Spleen (tissue), 11 donors: ENCODE measurements around the gene HNRNPF. TPM values are rescaled to one million over a fixed set of nuclear protein-coding genes. Genes with fewer than 3 reads are reported as not detected.
"Not testable (repeated sequence)": the region's sequence is repeated elsewhere in the genome, so short reads cannot be mapped to it uniquely, and the experiment has no call there.

Source experiments
- DNase-seq: peaks from one replicate; pipeline ENCODE4 v3.0.0-alpha.2; 2020
- H3K27ac ChIP-seq, 8 donors: fragments of 200-600 bp; sonication (generic) in 7 of 8; 1 replicate in 4 of 8; 2 replicates in 4 of 8; pipeline versions ENCODE4 v1.5.0 to v1.8.0; 2016 to 2021; ENCODE audit warnings: inconsistent platforms in 4 of 8, mild to moderate bottlenecking in 4 of 8, moderate library complexity in 1 of 8
- H3K27me3 ChIP-seq, 7 donors: fragments of 200-600 bp; sonication (generic) in 6 of 7; replicated peaks in 1 of 7; 1 replicate in 4 of 7; 2 replicates in 3 of 7; pipeline versions ENCODE4 v1.5.0 to v1.8.0; 2016 to 2021; ENCODE audit warnings: inconsistent platforms in 3 of 7, mild to moderate bottlenecking in 1 of 7
- H3K36me3 ChIP-seq, 6 donors: fragments of 200-600 bp; sonication (generic) in 5 of 6; 1 replicate in 4 of 6; 2 replicates in 2 of 6; pipeline versions ENCODE4 v1.5.0 to v1.8.0; 2016 to 2021; ENCODE audit warnings: inconsistent platforms in 2 of 6
- H3K4me1 ChIP-seq, 6 donors: fragments of 200-600 bp; sonication (generic) in 5 of 6; 1 replicate in 3 of 6; 2 replicates in 3 of 6; pipeline versions ENCODE4 v1.5.0 to v1.8.0; 2016 to 2021; ENCODE audit warnings: inconsistent platforms in 3 of 6
- H3K4me3 ChIP-seq, 8 donors: fragments of 200-600 bp; sonication (generic) in 7 of 8; 1 replicate in 4 of 8; 2 replicates in 4 of 8; pipeline versions ENCODE4 v1.5.0 to v1.8.0; 2016 to 2021; ENCODE audit warnings: inconsistent platforms in 4 of 8, mild to moderate bottlenecking in 4 of 8, moderate library complexity in 2 of 8
- H3K9me3 ChIP-seq, 8 donors: fragments of 200-600 bp; sonication (generic) in 7 of 8; 1 replicate in 4 of 8; 2 replicates in 4 of 8; pipeline versions ENCODE4 v1.5.0 to v1.8.0; 2016 to 2021; ENCODE audit warnings: inconsistent platforms in 4 of 8
- CTCF ChIP-seq, 11 experiments: fragments of 200-600 bp in 7 of 11; fragments of 450-650 bp in 4 of 11; sonication (generic) in 4 of 11; IDR thresholded peaks in 8 of 11; conservative IDR thresholded peaks in 3 of 11; 1 replicate in 7 of 11; 2 replicates in 4 of 11; pipeline versions ENCODE4 v1.4.0 to v1.8.0; 2016 to 2021; ENCODE audit warnings: antibody characterized with exemption in 11 of 11, inconsistent platforms in 4 of 11, mild to moderate bottlenecking in 1 of 11
- POLR2A ChIP-seq, 3 donors: fragments of 450-650 bp; IDR thresholded peaks; one replicate each; pipeline ENCODE4 v1.5.1; 2017; ENCODE audit warnings: antibody characterized with exemption in 3 of 3, mild to moderate bottlenecking in 1 of 3
- POLR2AphosphoS5 ChIP-seq, 3 donors: sonication (generic); formaldehyde crosslinking; IDR thresholded peaks; one replicate each; pipeline ENCODE4 v1.5.1; 2017; ENCODE audit warnings: antibody characterized with exemption in 3 of 3
- WGBS, 5 donors: extraction: QIAGEN DNeasy Blood & Tissue Kit in 3 of 5; methylation state at CpG; one replicate each; pipeline versions ENCODE4 v1.1.5 to v1.1.7; 2013 to 2018; 5-methylcytosine and 5-hydroxymethylcytosine counted together
- intact Hi-C: fragments of 100-400 bp; cut with DNase I; formaldehyde crosslinking; loops from one replicate; pipeline ENCODE4 v1.15.0; 2023; ENCODE audit warnings: low total_unique reads
- polyA plus RNA-seq, 3 donors: library from polyadenylated mRNA; stranded (reverse); fragments of 200-250 nt; gene quantifications; one replicate each; pipeline ENCODE4 v1.2.1, GENCODE V29; 2013
- total RNA-seq, 7 donors: library from RNA; depleted of rRNA in 3 of 7; stranded (reverse); fragments of >200 nt in 3 of 7; fragmentation: NEBNext Ultra II Directional in 4 of 7; extraction: Animal tissue kit (Norgen Biotek cat#: 25700) in 4 of 7; gene quantifications; one replicate each; pipeline versions ENCODE4 v1.1.0 to v1.2.1, GENCODE V29; 2016 to 2021
- donor health status: healthy with polysubstance abuse.
- donor health status: DM: no; HTN: no; CAD: no; lungs with moderate emphysema.
- donor health status: DM: no; HTN: no; CAD: no.
- donor health status: Bipolar disorder and iron deficiency.
- donor health status: healthy.
- donor health status: DM: no; HTN: no; CAD: no.
- donor health status: DM: yes; HTN: yes; CAD: no.

Gene HNRNPF
- total and polyA plus RNA-seq, 10 donors = 82.8 to 253 (median 173) TPM

DNA sequence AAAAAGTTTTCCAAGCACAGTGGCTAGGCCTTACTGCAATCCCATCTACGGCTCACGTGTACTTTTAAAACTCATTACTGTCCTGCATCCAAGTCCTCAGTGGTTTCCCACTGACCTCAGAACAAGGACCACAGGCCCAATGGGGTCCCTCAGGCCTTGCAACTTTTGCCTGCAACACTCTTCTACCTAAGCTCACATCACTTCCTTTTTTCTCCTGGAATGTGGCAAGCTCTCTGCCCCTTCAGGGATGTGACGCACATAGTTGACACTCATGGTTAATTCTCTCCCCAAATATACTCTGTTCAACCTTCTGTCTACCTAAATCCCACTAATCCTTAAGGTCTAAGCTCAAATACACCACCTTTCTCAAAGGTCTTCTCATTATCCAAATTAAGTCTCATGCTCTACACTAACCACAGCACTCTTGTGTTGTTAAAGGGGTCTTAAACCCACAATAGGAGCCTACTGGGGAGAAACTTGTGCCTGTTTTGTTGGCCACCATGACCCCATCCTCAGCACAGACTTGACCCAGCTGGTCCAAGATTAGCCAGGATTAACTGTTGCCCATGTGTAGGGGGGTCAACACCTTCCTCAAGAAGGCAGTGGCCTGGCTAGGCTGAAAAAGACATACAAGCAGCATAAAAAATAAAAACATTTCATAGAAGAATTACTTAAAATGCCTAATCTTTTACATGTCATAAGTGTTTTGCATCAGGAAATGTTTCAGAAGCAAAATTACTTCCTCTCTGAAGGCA is 15.2 kb downstream of the HNRNPF start:
- Histone ChIP-seq H3K36me3 (peaks cover 0 to 70% (median 57%) of the 10 kb centered on the region in 6 donors), H3K27me3 (no peaks in the 10 kb centered on the region), H3K9me3 (no peaks in the 10 kb centered on the region), H3K4me1 (peaks cover 53 to 95% (median 89%) of the 10 kb centered on the region in 6 donors), H3K27ac (peak overlapping the region in 7 of 8 donors; percentile 28 to 100 (median 95)), H3K4me3 (peak overlapping the region in 1 of 8 donors; percentile 79)
- intact Hi-C loops = no loop called here
- peak; percentile 54 for DNase-seq
- TF ChIP-seq POLR2A (IDR thresholded peaks at IDR 0.05) (no peak), CTCF (IDR thresholded peaks at IDR 0.05 in 8 of 11, conservative IDR thresholded peaks at IDR 0.05 in 3 of 11) (no peak), POLR2AphosphoS5 (IDR thresholded peaks at IDR 0.05) (no peak)
- WGBS, 5 donors = 64 to 86% (median 70%) methylated on average over 3 of the region's 3 CpGs

- DNase-seq = peak; percentile 65
- H3K27me3 ChIP-seq, intact Hi-C loops, H3K4me3 ChIP-seq, H3K9me3 ChIP-seq: not testable (repeated sequence)
- H3K36me3 ChIP-seq = peaks cover 0 to 76% (median 61%) of the 10 kb centered on the region in 6 donors
- H3K4me1 ChIP-seq = peaks cover 47 to 95% (median 89%) of the 10 kb centered on the region in 6 donors
- WGBS, 5 donors = 88 to 97% (median 95%) methylated on average over 11 of the region's 11 CpGs
- peak overlapping the region in 5 of 8 donors; percentile 14 to 100 (median 99) for H3K27ac ChIP-seq
Measured at GRCh38 chr10:43393186-43393585, 15.8 kb downstream of the HNRNPF start.

GRCh38 chr10:43392748-43393147 is 16.2 kb downstream of the HNRNPF start:
- 82 to 91% (median 86%) methylated on average over 3 of the region's 3 CpGs for WGBS, 5 donors
- H3K36me3 ChIP-seq = peaks cover 0 to 80% (median 66%) of the 10 kb centered on the region in 6 donors
- H3K27me3 ChIP-seq = no peaks in the 10 kb centered on the region
- TF ChIP-seq POLR2A (IDR thresholded peaks at IDR 0.05) (no peak), POLR2AphosphoS5 (IDR thresholded peaks at IDR 0.05) (no peak), CTCF (IDR thresholded peaks at IDR 0.05 in 8 of 11, conservative IDR thresholded peaks at IDR 0.05 in 3 of 11) (no peak)
- peak overlapping the region in 3 of 8 donors; percentile 99 to 100 (median 100) for H3K27ac ChIP-seq
- intact Hi-C loops = no loop called here
- no peak overlapping the region for H3K4me3 ChIP-seq
- peak; percentile 11 for DNase-seq
- no peaks in the 10 kb centered on the region for H3K9me3 ChIP-seq
- H3K4me1 ChIP-seq = peaks cover 43 to 95% (median 89%) of the 10 kb centered on the region in 6 donors

DNA sequence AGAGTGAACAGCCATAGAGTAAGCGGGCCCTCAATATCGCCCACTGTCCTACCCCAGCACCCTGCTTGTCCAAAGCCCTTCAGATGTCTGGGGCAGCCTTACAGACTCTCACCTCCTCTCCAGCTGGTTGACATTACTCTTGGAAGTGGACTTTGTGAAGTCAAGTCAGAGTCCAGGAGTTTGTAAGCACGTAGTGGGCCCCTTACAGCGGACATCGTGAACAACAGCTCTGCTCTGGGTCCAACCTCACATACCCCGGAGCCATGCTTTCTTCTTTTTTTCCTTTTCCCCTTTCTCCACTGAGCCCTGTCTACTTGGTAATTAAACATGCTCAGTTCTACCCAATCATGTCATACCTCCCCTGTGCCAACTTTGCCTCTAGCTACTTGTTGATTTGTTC is 17.5 kb downstream of the HNRNPF start:
- TF ChIP-seq POLR2AphosphoS5 (IDR thresholded peaks at IDR 0.05) (no peak), POLR2A (IDR thresholded peaks at IDR 0.05) (no peak), CTCF (IDR thresholded peaks at IDR 0.05 in 8 of 11, conservative IDR thresholded peaks at IDR 0.05 in 3 of 11) (no peak)
- Histone ChIP-seq H3K27me3 (no peaks in the 10 kb centered on the region), H3K9me3 (no peaks in the 10 kb centered on the region), H3K4me3 (no peak overlapping the region), H3K4me1 (peaks cover 41 to 100% (median 86%) of the 10 kb centered on the region in 6 donors), H3K27ac (peak overlapping the region in 4 of 8 donors; percentile 4 to 99 (median 44)), H3K36me3 (peaks cover 0 to 93% (median 78%) of the 10 kb centered on the region in 6 donors)
- 90 to 94% (median 92%) methylated on average over 6 of the region's 6 CpGs for WGBS, 5 donors
- DNase-seq = peak; percentile 20
- intact Hi-C loops = no loop called here
